HG02840 (cell line): ENCODE data around the gene DFFB.
"Not testable (repeated sequence)": the region's sequence is repeated elsewhere in the genome, so short reads cannot be mapped to it uniquely, and the experiment has no call there.

ENCODE experiments used
- ATAC-seq: cut with Tn5 transposase; IDR thresholded peaks from one replicate; pipeline ENCODE4 v1.9.1; 2021; ENCODE audit warnings: mild to moderate bottlenecking, moderate library complexity, moderate number of reproducible peaks; ENCODE audit not compliant: unreplicated experiment, low FRiP score

DFFB gene

GRCh38 chr1:3906672-3907020 is 49.4 kb downstream of the DFFB start:
- ATAC-seq: no peak

- no peak for ATAC-seq
Observed at GRCh38 chr1:3907031-3907534, 49.8 kb downstream of the DFFB start.

GRCh38 chr1:3907621-3908165 is 50.4 kb downstream of the DFFB start:
- no peak for ATAC-seq

- no peak for ATAC-seq
Observed at GRCh38 chr1:3908886-3909517, 51.7 kb downstream of the DFFB start.

- no peak for ATAC-seq
Observed at GRCh38 chr1:3909615-3910014, 52.3 kb downstream of the DFFB start.

DNA sequence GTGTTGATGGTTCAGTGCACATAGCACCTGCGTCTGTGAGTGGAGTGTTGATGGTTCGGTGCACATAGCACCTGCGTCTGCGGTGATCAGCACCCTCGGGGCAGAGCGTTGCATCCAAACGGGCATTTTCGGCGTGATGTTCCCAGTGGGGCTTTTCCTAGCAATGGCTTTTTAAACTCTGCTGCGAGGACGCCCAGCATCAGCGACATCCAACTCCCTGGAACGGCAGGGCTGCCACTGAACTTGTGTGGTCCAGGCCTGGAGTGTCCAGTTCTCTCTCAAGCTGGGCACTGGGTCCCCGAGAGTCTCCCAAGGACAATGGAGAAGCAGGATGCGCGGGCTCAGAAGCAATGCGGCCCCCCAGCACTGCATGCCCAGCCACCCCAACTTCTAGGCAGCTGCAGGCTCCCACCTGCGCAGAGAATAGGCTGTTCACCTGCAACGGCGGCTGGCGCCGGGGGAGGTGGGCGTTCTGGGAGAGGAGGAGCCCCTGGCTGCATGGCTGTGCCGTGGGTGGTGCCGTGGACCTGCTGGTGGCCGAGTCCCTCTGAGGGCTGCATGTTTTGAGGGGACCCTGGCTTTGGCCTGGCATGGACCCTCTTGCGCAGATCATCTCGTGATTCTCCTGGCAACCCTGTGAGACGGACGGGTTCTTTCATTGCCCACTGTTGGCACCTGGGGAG is 52.9 kb downstream of the DFFB start:
- no peak for ATAC-seq

DNA sequence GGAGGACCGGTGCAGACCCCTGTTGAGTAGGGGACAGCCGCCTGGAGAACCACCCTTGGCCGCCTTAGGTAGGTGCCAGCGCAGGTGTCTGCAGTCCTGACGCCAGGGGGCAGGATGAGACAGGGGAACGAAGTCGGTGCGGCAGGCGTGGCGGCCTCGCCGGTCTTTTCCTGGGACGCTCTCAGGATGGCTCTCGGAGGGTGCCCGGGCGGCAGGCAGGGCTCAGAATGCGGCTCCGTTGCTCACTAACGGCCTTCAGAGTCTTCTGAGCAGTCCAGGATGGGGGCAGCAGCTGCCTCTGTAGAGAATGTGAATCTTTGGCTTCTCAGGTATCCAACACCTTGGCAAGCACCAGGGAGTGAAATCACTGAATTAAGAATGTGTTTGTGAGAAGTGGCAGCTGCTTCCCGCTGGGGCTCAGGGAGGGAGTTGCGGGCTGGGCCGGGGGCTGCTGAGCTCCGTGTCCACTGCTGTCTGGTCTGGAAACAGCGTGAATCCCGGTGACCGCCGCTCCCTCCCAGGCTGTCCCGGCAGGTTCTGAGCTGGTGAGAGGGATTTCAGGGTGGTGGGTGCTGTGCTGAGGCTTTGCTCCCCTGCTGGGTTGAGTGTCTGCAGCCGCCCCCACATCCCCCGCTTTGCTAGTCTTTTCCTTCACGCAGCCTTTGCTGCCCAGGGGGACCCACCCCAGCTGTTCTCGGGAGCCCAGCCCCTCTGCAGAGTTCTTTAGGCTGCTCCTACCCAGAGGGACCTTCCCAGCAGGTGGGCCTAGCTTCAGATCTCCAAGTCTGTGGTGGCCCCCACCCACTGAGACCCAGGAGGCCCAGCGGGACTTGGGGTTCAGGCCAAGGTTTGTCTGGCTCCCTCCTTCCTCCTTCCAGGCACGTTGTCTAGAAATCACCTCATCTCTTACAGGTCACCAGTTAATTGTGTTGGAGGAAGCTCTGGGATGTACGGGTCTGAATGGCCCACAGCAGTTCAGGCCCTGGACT is 53.9 kb downstream of the DFFB start:
- ATAC-seq: no peak

DNA sequence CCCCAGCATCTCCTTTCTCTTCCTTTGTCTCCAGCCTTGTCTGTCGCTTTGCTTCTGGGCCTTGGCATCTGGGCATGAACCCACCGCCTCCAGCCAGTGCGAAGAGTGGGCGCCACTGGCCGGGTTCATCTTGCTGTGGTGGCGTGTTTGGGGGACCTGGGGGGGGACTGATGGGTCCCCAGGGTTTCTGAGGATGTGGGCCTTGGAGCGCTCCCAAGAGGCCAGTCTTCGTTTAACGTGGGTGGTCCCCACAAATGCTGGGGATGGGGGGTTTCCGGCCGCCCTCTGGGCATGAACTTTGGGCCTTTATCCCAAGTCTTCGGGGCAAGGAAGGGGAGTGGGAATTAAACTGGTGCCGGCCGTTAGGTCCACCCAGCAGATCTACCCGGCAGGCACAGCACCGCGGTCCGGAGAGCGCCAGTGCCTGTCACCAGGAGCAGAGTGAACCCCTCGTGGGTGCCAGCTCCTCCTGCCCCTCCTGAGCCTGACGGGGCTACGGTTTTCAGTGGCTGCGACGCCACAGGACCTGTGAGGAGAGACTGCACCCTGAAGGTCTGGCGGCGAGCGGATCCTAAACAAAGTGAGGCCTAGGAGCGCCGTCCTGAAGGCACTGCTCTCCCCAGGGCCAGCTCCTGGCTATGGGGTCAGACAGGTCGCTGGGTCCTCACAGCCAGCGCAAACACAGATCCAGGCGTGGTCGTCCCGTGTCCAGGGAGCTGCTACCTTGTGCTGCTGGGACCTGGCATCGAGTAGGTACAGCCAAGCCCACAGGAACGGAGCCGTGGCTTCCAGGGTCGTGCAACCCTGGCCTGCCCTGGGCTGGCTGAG is 54.9 kb downstream of the DFFB start:
- ATAC-seq: no peak

DNA sequence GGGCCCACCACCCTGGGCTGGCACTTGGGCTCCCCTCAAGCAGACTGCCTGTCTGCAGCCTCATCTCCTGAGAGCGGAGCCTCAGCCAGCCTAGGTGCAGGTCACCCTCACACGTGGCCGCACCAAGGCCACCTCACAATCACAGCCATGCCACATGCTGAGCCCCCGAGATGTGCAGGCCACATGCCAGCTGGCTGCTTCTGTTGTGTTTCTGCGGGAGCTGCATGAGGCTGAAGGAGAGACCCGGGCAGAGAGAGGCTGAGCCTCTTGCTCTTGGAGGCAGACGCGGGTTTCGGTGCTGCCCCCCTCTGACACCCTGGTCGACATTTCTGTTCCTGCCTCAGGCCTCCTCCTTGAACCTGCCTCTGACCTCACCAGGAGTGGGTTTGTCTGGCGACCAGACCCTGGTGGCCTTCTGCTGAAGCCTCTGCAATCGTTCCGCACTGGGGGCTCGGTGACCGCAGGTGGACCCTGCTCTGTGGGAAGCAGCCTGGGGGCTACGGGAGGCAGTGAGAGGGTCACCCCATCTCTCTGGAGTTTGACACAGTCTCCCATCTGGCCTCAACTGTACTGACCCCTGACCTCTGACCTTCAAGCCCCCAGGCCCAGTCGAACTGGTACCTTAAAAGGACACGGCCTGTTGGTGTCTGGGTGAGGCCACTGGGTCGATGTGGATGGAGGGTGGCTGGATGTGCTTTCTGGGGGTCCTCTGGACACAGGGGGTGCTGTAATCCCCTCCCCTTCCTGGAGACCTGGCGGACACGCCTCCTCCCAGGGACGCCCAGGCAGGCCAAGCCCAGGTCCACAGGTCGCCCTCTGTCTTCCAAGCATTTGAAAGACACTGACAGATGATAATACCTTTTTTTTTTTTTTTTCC is 55.8 kb downstream of the DFFB start:
- no peak for ATAC-seq

DNA sequence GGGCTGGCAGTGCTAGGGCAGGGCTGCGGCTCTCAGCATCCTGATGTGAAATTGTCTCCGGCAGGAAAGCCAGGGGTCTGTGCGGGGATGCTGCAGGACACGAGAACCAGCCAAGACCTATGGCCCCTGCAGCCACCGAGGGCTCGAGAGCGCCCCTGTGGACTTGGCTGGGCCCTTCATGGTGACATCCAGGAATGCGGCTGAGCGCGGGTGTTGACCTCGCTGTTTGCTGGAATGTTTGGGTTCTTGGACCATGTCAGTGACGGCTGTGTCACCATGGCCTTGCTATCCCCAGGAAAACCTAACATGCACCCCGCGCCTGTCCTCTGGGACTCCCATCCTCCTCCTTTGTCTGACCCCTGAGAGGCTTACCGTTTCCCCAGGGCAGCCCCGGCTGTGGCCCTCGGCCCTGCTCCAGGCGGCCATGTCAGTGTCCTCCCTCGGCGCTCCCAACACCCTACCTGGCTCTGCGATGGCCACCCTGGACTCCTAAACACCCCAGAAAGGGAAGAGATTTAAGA is 57.1 kb downstream of the DFFB start:
- no peak for ATAC-seq

DNA sequence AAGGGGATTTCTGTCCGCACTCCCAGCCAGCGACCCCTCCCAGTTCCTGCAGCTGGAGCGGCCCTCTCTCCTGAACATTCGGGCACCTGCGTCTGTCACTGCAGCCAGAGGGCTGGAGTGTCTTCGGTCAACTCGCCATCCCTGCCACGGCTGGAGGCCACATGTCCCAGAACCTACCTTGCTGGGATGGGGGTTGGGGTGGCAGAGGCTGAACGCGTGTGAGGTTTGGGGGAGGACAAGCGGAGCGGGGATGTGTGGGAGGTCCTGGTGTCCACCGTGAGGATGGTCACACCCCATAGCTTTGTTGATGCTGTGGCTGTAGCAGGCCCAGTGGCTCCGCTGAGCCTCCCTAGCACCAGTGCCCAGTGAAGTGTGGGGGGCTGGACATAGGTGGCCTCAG is 57.6 kb downstream of the DFFB start:
- no peak for ATAC-seq

- no peak for ATAC-seq
Observed at GRCh38 chr1:3915551-3916121, 58.4 kb downstream of the DFFB start.

DNA sequence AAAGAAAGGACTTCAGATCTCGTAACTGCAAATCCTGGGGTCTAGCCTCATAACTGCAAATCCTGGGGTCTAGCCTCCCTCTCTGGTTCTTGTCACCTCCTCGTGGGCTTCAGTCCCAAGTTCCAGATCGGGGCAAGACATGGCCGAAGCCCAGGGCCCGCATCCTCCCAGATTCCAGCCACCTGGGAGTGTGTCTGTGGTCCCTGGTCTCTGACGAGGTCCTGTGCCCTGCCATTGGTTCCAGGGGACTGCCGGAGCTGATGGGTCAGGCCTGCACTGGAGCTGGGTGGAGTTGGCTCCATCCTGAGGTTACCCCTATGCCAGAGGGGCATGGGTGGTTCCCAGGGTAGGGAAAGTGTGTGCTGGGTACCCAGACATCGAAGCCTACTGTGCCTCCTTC is 60.5 kb downstream of the DFFB start:
- ATAC-seq: no peak

DNA sequence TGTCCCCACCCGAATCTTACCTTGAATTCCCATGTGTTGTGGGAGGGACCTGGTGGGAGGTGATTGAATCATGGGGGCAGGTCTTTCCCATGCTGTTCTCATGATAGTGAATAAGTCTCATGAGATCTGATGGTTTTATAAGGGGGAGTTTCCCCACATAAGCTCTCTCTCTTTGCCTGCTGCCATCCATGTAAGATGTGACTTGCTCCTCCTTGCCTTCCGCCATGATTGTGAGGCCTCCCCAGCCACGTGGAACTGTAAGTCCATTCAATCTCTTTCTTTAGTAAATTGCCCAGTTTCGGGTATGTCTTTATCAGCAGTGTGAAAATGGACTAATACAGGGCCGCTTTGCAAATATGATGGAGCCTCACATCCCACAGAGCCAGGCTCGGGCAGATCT is 61.1 kb downstream of the DFFB start:
- ATAC-seq: not testable (repeated sequence)

DNA sequence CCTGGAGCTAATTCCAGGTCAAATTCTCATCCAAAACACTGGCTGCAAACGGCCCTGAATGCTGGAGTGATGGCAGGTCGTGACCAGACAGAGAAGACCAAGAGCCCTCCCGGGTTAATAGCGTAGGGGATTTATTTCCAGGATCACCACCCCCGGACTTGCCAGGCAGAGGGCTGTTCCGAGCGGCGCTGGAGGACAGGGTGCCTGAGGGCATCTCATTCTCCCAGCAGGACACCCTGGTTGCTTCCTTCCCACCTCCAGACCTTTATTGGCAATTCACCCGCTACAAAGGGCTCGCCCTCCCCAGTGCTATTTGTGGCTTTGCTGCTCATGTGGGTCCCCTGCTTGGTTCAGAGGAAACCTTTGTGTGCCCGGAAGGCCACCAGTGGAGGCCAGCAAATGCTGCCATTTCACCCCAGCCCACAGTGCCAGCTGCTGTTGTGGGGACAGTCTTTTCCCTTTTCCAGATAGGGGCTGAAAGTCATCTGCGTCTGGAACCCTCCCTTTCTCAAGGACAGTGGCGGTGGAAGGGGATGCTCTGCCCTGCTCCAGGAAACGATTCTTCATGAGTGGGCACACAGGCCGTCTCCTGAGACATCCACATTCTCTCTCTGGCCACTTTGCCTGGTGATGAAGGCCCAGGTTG is 61.8 kb downstream of the DFFB start:
- ATAC-seq: no peak

DNA sequence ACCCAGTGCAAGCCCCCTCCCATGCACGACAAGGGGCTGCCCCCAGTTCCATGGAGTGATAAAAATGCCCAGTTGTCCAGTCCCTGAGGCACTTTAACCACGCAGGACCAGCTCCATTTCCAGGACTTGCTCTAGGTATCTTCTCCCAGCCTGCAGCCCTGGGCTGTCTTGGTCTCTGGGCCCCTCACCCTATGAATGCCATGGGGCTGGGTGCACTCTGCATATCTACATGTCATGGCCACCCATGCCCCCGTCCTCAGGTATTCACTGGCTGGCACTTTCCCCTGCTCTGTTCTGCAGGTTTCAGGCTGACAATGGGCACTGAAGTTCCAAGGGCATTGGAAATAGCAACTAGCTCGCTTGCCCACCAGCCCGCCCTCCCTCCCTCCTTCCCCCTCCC is 62.4 kb downstream of the DFFB start:
- ATAC-seq: no peak

DNA sequence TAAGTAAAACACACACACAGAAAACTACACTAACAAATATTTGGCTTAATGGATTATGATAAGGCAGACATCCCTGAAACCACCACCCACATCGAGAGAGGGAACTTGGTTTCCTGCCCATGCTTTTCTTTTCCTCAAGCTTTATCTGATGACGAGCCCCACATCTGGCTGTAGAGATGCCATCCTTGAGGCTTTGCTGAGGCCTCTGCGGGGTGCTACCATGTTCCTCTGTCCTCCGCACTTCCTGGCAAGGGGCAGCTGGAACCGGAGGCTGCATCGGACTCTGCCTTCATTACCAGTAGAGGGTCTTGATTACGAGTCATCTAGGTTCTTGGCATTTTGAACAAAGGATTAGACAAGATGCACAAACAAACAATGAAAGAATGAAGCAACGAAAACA is 64.5 kb downstream of the DFFB start:
- ATAC-seq: no peak

GRCh38 chr1:3922201-3922725 is 65.0 kb downstream of the DFFB start:
- no peak for ATAC-seq
